Osteocyte (in vitro differentiated cells): ENCODE data around the gene PRSS33. TPM values are rescaled to one million over a fixed set of nuclear protein-coding genes. Genes with fewer than 3 reads are reported as not detected.

Experiments used
- total RNA-seq: library from RNA; stranded (reverse); gene quantifications from 2 replicates; pipeline ENCODE4 v1.2.1, GENCODE V29; 2021

PRSS33 gene
- total RNA-seq, 1 donor from 2014 or later = not detected

Other genes with a start within 250 kb of the PRSS33 start
- gene PDPK1, start 249.5 kb downstream of the PRSS33 start, total RNA-seq = 44.9 and 45.8 TPM in 2 replicates
- gene KCTD5, start 105.0 kb downstream of the PRSS33 start, total RNA-seq = 28.0 and 28.1 TPM in 2 replicates
- 4.2 and 5.5 TPM in 2 replicates for gene PRSS27, start 67.3 kb downstream of the PRSS33 start, total RNA-seq
- gene SRRM2, start 34.9 kb downstream of the PRSS33 start, total RNA-seq = 536 and 572 TPM in 2 replicates
- gene ELOB, start 10.3 kb downstream of the PRSS33 start, total RNA-seq = 264 and 287 TPM in 2 replicates
- not detected in 2 replicates for gene PRSS41, start 10.9 kb upstream of the PRSS33 start, total RNA-seq
- gene PRSS21, start 29.7 kb upstream of the PRSS33 start, total RNA-seq = not detected in 2 replicates
- gene ZG16B, start 42.7 kb upstream of the PRSS33 start, total RNA-seq = not detected in 2 replicates
- not detected in 2 replicates for gene PRSS22, start 70.6 kb upstream of the PRSS33 start, total RNA-seq
- gene FLYWCH2, start 95.7 kb upstream of the PRSS33 start, total RNA-seq = 49.6 and 54.0 TPM in 2 replicates
- 38.9 and 46.4 TPM in 2 replicates for gene FLYWCH1, start 124.4 kb upstream of the PRSS33 start, total RNA-seq
- not detected in 2 replicates for gene KREMEN2, start 176.7 kb upstream of the PRSS33 start, total RNA-seq
- 8.4 and 11.9 TPM in 2 replicates for gene PAQR4, start 181.8 kb upstream of the PRSS33 start, total RNA-seq
- 10.4 and 14.0 TPM in 2 replicates for gene PKMYT1, start 192.9 kb upstream of the PRSS33 start, total RNA-seq
- not detected in 2 replicates for gene CLDN9, start 225.4 kb upstream of the PRSS33 start, total RNA-seq
- gene CLDN6, start 230.6 kb upstream of the PRSS33 start, total RNA-seq = 0.32 TPM in 1 of 2 replicates, not detected in the other
- 71.3 and 72.4 TPM in 2 replicates for gene TNFRSF12A, start 232.8 kb upstream of the PRSS33 start, total RNA-seq
- 133 and 139 TPM in 2 replicates for gene HCFC1R1, start 236.4 kb upstream of the PRSS33 start, total RNA-seq
- gene THOC6, start 236.5 kb upstream of the PRSS33 start, total RNA-seq = 36.6 and 40.1 TPM in 2 replicates
- not detected in 2 replicates for gene BICDL2, start 249.4 kb upstream of the PRSS33 start, total RNA-seq